ENCODE measurements around the gene NLRP3. TPM values are rescaled to one million over a fixed set of nuclear protein-coding genes. Genes with fewer than 3 reads are reported as not detected.
A peak's percentile ranks its signal among the peaks of the same experiment; 100 is the strongest.

NLRP3 gene
- total and polyA plus RNA-seq, 4 donors, result 0.28 to 1.9 (median 0.61) TPM

DNA sequence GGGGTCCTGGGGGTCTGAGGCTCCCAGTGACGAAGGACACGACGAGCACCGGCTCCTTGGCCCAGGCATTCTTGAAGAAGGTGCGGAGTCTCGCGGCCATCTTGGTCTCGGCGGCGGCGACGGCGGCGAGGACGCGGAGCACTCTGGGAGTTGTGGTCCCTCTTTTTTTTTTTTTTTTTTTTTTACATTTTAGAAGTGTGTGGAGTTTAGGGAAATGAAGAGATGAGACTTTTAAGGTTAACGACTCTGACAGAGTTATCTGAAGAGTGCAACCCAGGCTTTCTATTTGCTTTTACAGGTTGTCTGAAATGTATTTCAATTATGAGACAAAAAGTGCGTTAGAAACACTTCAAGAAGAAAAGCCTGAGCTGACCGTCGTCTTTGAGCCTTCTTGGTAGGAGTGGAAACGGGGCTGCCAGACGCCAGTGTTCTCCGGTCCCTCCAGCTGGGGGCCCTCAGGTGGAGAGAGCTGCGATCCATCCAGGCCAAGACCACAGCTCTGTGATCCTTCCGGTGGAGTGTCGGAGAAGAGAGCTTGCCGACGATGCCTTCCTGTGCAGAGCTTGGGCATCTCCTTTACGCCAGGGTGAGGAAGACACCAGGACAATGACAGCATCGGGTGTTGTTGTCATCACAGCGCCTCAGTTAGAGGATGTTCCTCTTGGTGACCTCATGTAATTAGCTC is 32.3 kb downstream of the NLRP3 start:
- no peaks in the 10 kb centered on the region for H3K9me3 ChIP-seq (ENCODE audit: control insufficient read depth in 4 of 4, low read length in 3 of 4)
- DNase-seq (ENCODE audit: low spot score), result no peak
- no peak overlapping the region for H3K9ac ChIP-seq (ENCODE audit: low read depth in 1 of 2, low read length in 2 of 2)
- TF ChIP-seq, protein P1, sequence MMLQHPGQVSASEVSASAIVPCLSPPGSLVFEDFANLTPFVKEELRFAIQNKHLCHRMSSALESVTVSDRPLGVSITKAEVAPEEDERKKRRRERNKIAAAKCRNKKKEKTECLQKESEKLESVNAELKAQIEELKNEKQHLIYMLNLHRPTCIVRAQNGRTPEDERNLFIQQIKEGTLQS (IDR thresholded peaks at IDR 0.05), result no peak
- TF ChIP-seq YY1 (IDR thresholded peaks at IDR 0.05) (peak; percentile 97), JUND (IDR thresholded peaks at IDR 0.05) (no peak), EGR1 (IDR thresholded peaks at IDR 0.05; ENCODE audit: low read depth in 2 of 2) (no peak)
- H3K4me3 ChIP-seq (ENCODE audit: low read depth in 1 of 3, low read length in 3 of 3), result peak overlapping the region; percentile 32 to 64 (median 55)
- H3K27me3 ChIP-seq (ENCODE audit: control insufficient read depth in 4 of 4, insufficient read depth in 4 of 4, low read length in 3 of 4), result no peaks in the 10 kb centered on the region
- no peak overlapping the region for H3K27ac ChIP-seq (ENCODE audit: low read depth in 1 of 2, low read length in 2 of 2)
- no peaks in the 10 kb centered on the region for H3K36me3 ChIP-seq (ENCODE audit: control insufficient read depth in 4 of 4, insufficient read depth in 3 of 4, low read depth in 1 of 4, low read length in 3 of 4)
- peaks cover 0 to 6% (median 2%) of the 10 kb centered on the region in 4 donors for H3K4me1 ChIP-seq (ENCODE audit: control insufficient read depth in 4 of 4, insufficient read depth in 4 of 4, low read length in 3 of 4)
- WGBS, result 13% methylated on average over 31 of the region's 31 CpGs

DNA sequence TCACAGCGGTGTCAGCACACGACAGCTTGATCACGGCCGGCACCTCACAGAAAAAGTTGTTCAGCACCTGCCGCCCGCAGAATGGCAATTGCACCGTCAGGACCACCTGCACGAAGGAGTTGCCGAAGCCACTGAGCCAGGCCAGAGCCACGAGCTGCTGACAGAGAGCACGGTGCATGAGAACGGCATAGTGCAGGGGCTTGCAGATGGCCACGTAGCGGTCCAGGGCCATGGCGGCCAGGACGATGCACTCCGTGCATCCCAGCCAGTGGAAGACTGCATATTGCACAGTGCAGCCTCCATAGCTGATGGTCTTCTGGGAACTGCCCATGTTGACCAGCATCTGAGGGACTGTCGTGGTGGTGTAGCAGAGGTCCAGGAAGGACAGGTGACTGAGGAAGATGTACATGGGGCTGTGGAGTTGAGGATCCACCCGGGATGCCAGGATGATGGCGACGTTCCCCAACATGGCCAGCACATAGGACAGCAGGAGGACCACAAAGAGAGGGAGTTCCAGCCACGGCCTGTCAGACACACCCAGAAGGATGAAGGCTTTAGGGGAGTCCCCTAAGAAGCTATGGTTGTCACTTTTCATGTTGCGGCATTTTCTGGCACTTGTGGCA is 35.5 kb downstream of the NLRP3 start:
- TF ChIP-seq FOXA1 (IDR thresholded peaks at IDR 0.05) (no peak), FOXA2 (IDR thresholded peaks at IDR 0.05) (no peak), SP1 (IDR thresholded peaks at IDR 0.05) (no peak), HNF4A (conservative IDR thresholded peaks at IDR 0.05) (no peak), HNF4G (IDR thresholded peaks at IDR 0.05) (no peak), RAD21 (IDR thresholded peaks at IDR 0.05) (no peak), EGR1 (IDR thresholded peaks at IDR 0.05; ENCODE audit: low read depth in 2 of 2) (no peak), NR2F2 (IDR thresholded peaks at IDR 0.05) (no peak), TAF1 (conservative IDR thresholded peaks at IDR 0.05) (no peak), GABPA (IDR thresholded peaks at IDR 0.05 in 1 of 2, conservative IDR thresholded peaks at IDR 0.05 in 1 of 2) (no peak)
- TF ChIP-seq, protein P1 (IDR thresholded peaks at IDR 0.05), result no peak
- TF ChIP-seq, protein P2, sequence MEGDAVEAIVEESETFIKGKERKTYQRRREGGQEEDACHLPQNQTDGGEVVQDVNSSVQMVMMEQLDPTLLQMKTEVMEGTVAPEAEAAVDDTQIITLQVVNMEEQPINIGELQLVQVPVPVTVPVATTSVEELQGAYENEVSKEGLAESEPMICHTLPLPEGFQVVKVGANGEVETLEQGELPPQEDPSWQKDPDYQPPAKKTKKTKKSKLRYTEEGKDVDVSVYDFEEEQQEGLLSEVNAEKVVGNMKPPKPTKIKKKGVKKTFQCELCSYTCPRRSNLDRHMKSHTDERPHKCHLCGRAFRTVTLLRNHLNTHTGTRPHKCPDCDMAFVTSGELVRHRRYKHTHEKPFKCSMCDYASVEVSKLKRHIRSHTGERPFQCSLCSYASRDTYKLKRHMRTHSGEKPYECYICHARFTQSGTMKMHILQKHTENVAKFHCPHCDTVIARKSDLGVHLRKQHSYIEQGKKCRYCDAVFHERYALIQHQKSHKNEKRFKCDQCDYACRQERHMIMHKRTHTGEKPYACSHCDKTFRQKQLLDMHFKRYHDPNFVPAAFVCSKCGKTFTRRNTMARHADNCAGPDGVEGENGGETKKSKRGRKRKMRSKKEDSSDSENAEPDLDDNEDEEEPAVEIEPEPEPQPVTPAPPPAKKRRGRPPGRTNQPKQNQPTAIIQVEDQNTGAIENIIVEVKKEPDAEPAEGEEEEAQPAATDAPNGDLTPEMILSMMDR (IDR thresholded peaks at IDR 0.05; ENCODE audit: low read depth, low read length, missing input control), result no peak
- Histone ChIP-seq H3K27me3 (ENCODE audit: control insufficient read depth in 4 of 4, insufficient read depth in 4 of 4, low read length in 3 of 4) (no peaks in the 10 kb centered on the region), H3K36me3 (ENCODE audit: control insufficient read depth in 4 of 4, insufficient read depth in 3 of 4, low read depth in 1 of 4, low read length in 3 of 4) (no peaks in the 10 kb centered on the region), H3K9me3 (ENCODE audit: control insufficient read depth in 4 of 4, low read length in 3 of 4) (no peaks in the 10 kb centered on the region), H3K9ac (ENCODE audit: low read depth in 1 of 2, low read length in 2 of 2) (no peak overlapping the region), H3K4me3 (ENCODE audit: low read depth in 1 of 3, low read length in 3 of 3) (no peak overlapping the region), H3K27ac (ENCODE audit: low read depth in 1 of 2, low read length in 2 of 2) (no peak overlapping the region), H3K4me1 (ENCODE audit: control insufficient read depth in 4 of 4, insufficient read depth in 4 of 4, low read length in 3 of 4) (peaks cover 0 to 6% (median 2%) of the 10 kb centered on the region in 4 donors)
- no peak for DNase-seq (ENCODE audit: low spot score)
- WGBS, result 89% methylated on average over 23 of the region's 23 CpGs

DNA sequence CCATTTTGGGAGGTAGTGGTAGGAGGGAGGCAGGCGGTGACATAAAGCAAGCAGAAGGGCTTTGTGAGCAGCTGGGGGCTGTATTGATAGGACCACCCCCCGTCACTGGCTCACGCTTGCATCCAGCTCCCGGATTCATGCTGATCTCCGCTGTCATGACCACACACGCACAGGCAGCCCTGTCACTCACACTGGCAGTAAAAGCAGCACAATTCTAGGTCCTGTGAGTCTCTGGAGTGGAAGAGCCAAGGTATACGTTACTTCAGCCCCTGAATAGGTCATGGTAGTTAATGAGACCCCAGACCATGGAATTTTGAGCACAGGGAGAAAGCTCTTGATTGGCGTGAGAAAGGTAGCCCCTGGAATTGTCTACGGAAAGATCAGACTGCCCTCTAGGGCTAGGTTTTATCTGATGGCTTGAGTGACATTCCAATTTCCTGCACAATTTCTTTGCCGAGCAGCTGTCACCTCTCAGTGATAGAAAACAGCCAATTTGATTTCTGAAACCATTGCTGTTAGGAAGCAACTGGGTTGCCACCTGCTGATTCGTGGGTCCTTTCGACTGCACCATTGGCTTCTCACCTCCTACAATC is 36.6 kb downstream of the NLRP3 start:
- WGBS, result 67% methylated on average over 12 of the region's 12 CpGs
- DNase-seq (ENCODE audit: low spot score), result no peak
- peaks cover 0 to 6% (median 2%) of the 10 kb centered on the region in 4 donors for H3K4me1 ChIP-seq (ENCODE audit: control insufficient read depth in 4 of 4, insufficient read depth in 4 of 4, low read length in 3 of 4)
- no peaks in the 10 kb centered on the region for H3K36me3 ChIP-seq (ENCODE audit: control insufficient read depth in 4 of 4, insufficient read depth in 3 of 4, low read depth in 1 of 4, low read length in 3 of 4)
- no peak overlapping the region for H3K27ac ChIP-seq (ENCODE audit: low read depth in 1 of 2, low read length in 2 of 2)
- H3K27me3 ChIP-seq (ENCODE audit: control insufficient read depth in 4 of 4, insufficient read depth in 4 of 4, low read length in 3 of 4), result no peaks in the 10 kb centered on the region
- H3K9ac ChIP-seq (ENCODE audit: low read depth in 1 of 2, low read length in 2 of 2), result no peak overlapping the region
- H3K9me3 ChIP-seq (ENCODE audit: control insufficient read depth in 4 of 4, low read length in 3 of 4), result no peaks in the 10 kb centered on the region
- no peak overlapping the region for H3K4me3 ChIP-seq (ENCODE audit: low read depth in 1 of 3, low read length in 3 of 3)
- TF ChIP-seq, protein P1 (IDR thresholded peaks at IDR 0.05), result no peak
- TF ChIP-seq RXRA (IDR thresholded peaks at IDR 0.05), result no peak
- TF ChIP-seq YY1 (IDR thresholded peaks at IDR 0.05), result no peak
- TF ChIP-seq, protein P3, sequence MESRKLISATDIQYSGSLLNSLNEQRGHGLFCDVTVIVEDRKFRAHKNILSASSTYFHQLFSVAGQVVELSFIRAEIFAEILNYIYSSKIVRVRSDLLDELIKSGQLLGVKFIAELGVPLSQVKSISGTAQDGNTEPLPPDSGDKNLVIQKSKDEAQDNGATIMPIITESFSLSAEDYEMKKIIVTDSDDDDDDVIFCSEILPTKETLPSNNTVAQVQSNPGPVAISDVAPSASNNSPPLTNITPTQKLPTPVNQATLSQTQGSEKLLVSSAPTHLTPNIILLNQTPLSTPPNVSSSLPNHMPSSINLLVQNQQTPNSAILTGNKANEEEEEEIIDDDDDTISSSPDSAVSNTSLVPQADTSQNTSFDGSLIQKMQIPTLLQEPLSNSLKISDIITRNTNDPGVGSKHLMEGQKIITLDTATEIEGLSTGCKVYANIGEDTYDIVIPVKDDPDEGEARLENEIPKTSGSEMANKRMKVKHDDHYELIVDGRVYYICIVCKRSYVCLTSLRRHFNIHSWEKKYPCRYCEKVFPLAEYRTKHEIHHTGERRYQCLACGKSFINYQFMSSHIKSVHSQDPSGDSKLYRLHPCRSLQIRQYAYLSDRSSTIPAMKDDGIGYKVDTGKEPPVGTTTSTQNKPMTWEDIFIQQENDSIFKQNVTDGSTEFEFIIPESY (IDR thresholded peaks at IDR 0.05), result no peak
- no peak for TF ChIP-seq GABPA (IDR thresholded peaks at IDR 0.05 in 1 of 2, conservative IDR thresholded peaks at IDR 0.05 in 1 of 2)
- TF ChIP-seq, protein P2 (IDR thresholded peaks at IDR 0.05; ENCODE audit: low read depth, low read length, missing input control), result no peak
